Measurements from ENCODE around the gene SMPD1. TPM values are rescaled to one million over a fixed set of nuclear protein-coding genes. Genes with fewer than 3 reads are reported as not detected.

Gene SMPD1
- total RNA-seq, 2 experiments from 2014 or later: 13.1 to 14.1 TPM

- ChIA-PET CTCF (interaction anchor here (0.8 to 11.8 kb wide), 5 partner anchors 11 to 74 kb away, joined by 3 to 536 read pairs (median 6); no protein-coding TSS in a partner anchor), POLR2A (no interaction called here)
- H3K27ac Mint-ChIP-seq: no peak overlapping the region
- no peaks in the 10 kb centered on the region for H3K27me3 Mint-ChIP-seq
- no peak overlapping the region for H3K4me3 Mint-ChIP-seq
- DNase-seq: no peak
- peaks cover 3% of the 10 kb centered on the region for H3K4me1 Mint-ChIP-seq
- no peaks in the 10 kb centered on the region for H3K36me3 Mint-ChIP-seq (ENCODE audit: low read depth)
- intact Hi-C loops (cut with DNase I, micrococcal nuclease): no loop called here
- H3K9me3 Mint-ChIP-seq (ENCODE audit: low read depth): no peaks in the 10 kb centered on the region
- ATAC-seq: no peak
Observed at GRCh38 chr11:6437423-6437822, 47.1 kb downstream of the SMPD1 start.

DNA sequence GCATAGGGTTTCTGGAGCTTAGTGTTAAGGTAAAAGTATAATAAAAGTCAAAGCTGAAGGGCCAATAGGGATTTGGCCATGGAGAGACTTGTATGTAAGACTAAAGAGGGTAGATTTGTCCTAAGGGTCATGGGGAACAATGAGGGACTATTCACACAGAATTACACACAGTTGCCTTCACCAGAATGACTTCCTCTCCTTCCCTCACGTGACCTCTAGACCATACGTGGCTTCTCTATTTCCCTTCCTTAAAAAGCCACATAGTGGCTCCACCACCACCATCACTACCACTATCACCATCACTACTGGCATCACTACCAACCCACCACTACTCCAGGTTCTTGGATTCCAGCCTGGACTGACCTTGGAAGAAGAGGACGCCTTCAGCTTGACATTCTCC, 47.7 kb downstream of the SMPD1 start:
- no peak for ATAC-seq
- no peaks in the 10 kb centered on the region for H3K9me3 Mint-ChIP-seq (ENCODE audit: low read depth)
- H3K27ac Mint-ChIP-seq: no peak overlapping the region

DNA sequence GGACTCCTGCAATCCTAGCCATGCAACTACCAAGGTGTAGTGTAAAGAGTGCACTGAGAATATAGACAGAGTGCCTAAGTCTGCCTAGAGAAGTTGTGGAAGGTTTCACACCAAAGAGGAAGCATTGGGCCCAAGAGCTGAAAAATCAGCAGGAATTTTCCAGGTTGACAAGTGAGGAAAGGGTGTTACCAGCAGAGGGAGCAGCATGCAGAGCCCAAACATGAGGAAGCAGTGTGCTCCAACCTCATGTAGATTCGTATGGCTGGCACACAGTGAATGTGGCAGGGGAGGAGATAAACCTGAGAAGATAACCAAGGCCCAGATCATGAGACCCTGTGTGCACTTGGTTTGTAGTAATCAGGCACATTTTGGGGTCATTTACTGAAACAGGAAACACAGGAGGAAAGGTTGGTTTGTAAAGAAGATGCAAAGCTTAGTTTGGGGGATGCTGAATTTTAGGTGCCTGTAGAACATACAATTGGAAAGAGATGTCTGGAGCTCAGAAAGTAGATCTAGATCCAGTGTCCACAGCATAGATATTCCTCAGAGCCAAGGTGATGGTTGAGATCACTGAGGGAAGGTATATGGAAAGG, 48.8 kb downstream of the SMPD1 start:
- H3K9me3 Mint-ChIP-seq (ENCODE audit: low read depth): no peaks in the 10 kb centered on the region
- H3K27me3 Mint-ChIP-seq: no peaks in the 10 kb centered on the region
- peaks cover 3% of the 10 kb centered on the region for H3K4me1 Mint-ChIP-seq
- intact Hi-C loops (cut with DNase I, micrococcal nuclease): loop anchor here in 1 of 2 experiments (2.0 kb wide), 1 partner anchor 268 kb away; no protein-coding TSS in a partner anchor
- no peak overlapping the region for H3K27ac Mint-ChIP-seq
- DNase-seq (peak; percentile 59), ATAC-seq (peak; percentile 68)
- POLR2A ChIA-PET: no interaction called here
- no peak overlapping the region for H3K4me3 Mint-ChIP-seq
- H3K36me3 Mint-ChIP-seq (ENCODE audit: low read depth): no peaks in the 10 kb centered on the region
- CTCF ChIA-PET: interaction anchor here (0.6 to 11.8 kb wide), 14 partner anchors 9 to 87 kb away, joined by 3 to 536 read pairs (median 4); partner anchors contain the start of gene SMPD1

More for the DNA sequence above, 47.7 kb downstream of the SMPD1 start:
- Mint-ChIP-seq H3K4me1 (peaks cover 3% of the 10 kb centered on the region), H3K27me3 (no peaks in the 10 kb centered on the region), H3K36me3 (ENCODE audit: low read depth) (no peaks in the 10 kb centered on the region), H3K4me3 (no peak overlapping the region)
- ChIA-PET POLR2A (no interaction called here), CTCF (interaction anchor here (0.8 to 11.8 kb wide), 9 partner anchors 8 to 88 kb away, joined by 3 to 536 read pairs (median 4); no protein-coding TSS in a partner anchor)
- intact Hi-C loops (cut with DNase I, micrococcal nuclease): loop anchor here in 1 of 2 experiments (2.0 kb wide), 1 partner anchor 269 kb away; no protein-coding TSS in a partner anchor
- no peak for DNase-seq

- ChIA-PET POLR2A (no interaction called here), CTCF (interaction anchor here (0.8 to 11.8 kb wide), 13 partner anchors 14 to 265 kb away, joined by 3 to 536 read pairs (median 5); partner anchors contain the start of genes ARFIP2 and TIMM10B)
- intact Hi-C loops (cut with DNase I, micrococcal nuclease): loop anchor here in 1 of 2 experiments (5.0 kb wide), 1 partner anchor 316 kb away; no protein-coding TSS in a partner anchor
- no peaks in the 10 kb centered on the region for H3K36me3 Mint-ChIP-seq (ENCODE audit: low read depth)
- H3K4me3 Mint-ChIP-seq: no peak within 1 kb of the TSS
- DNase-seq (no peak), ATAC-seq (no peak)
- H3K9me3 Mint-ChIP-seq (ENCODE audit: low read depth): no peaks in the 10 kb centered on the region
- no peaks in the 10 kb centered on the region for H3K27me3 Mint-ChIP-seq
- H3K27ac Mint-ChIP-seq: no peak within 1 kb of the TSS
- peaks cover under 1% of the 10 kb centered on the region for H3K4me1 Mint-ChIP-seq
Observed at GRCh38 chr11:6440906-6441358, 50.7 kb downstream of the SMPD1 start, which contains the start of gene HPX. TSS of gene HPX (minus strand) at chr11:6440987. CDS start at chr11:6440963, 24 bp downstream.

GRCh38 chr11:6442441-6442840, 52.2 kb downstream of the SMPD1 start:
- intact Hi-C loops (cut with DNase I, micrococcal nuclease): loop anchor here in 1 of 2 experiments (5.0 kb wide), 1 partner anchor 315 kb away; no protein-coding TSS in a partner anchor
- Mint-ChIP-seq H3K36me3 (ENCODE audit: low read depth) (no peaks in the 10 kb centered on the region), H3K4me3 (no peak overlapping the region), H3K27me3 (no peaks in the 10 kb centered on the region), H3K9me3 (ENCODE audit: low read depth) (no peaks in the 10 kb centered on the region), H3K4me1 (no peaks in the 10 kb centered on the region), H3K27ac (no peak overlapping the region)
- ATAC-seq (no peak), DNase-seq (no peak)
- POLR2A ChIA-PET: no interaction called here
- CTCF ChIA-PET: interaction anchor here (0.6 to 11.8 kb wide), 11 partner anchors 13 to 227 kb away, joined by 3 to 536 read pairs (median 10); partner anchors contain the start of genes ARFIP2 and TIMM10B

DNA sequence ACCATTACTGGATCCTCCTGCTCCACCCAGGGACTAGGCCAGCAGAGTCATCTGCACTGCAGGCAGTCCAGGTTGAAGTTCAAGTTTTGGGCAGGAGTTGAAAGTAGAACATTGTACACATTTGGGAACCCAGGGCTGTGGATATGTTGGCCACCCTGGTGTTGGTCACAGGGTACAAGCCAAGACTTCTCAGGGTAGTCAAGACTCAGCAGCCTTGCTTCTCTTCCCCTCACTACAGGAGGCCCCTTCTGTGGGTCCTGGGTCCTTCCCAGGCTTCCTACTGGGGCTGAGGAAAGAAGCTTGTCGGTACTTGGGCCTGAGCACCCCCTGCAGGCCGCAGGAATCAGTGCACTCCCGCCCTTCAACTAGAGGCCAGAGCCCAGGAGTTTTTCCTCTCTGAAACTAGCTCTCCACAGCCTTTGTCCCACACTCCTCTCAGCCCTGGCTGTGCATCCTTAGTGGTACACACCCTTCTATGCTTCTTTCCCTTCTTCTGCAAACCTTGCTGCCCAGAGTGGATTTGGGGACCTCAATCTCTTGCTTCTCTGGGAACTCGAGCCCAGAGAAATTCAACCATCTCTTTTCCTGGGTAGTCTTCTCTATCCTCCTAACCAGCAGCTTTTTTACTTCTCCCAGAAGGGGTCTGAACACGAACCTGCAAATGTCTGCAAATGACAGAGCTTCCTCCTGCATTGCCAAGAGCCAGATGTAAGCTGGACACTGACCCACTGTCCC, 53.2 kb downstream of the SMPD1 start:
- ChIA-PET POLR2A (interaction anchor here (1.5 kb wide), 1 partner anchor 65 kb away, joined by 19 read pairs; no protein-coding TSS in a partner anchor), CTCF (interaction anchor here (0.6 to 11.8 kb wide), 41 partner anchors 9 to 427 kb away, joined by 3 to 536 read pairs (median 6); partner anchors contain the start of genes ARFIP2, SMPD1, TIMM10B and TPP1)
- no peak overlapping the region for H3K4me3 Mint-ChIP-seq
- H3K27me3 Mint-ChIP-seq: no peaks in the 10 kb centered on the region
- no peak overlapping the region for H3K27ac Mint-ChIP-seq
- H3K9me3 Mint-ChIP-seq (ENCODE audit: low read depth): no peaks in the 10 kb centered on the region
- DNase-seq (peak; percentile 74), ATAC-seq (peak; percentile 86)
- H3K36me3 Mint-ChIP-seq (ENCODE audit: low read depth): no peaks in the 10 kb centered on the region
- intact Hi-C loops (cut with DNase I, micrococcal nuclease): loop anchor here (1.0 to 5.0 kb wide), 2 partner anchors 64 to 314 kb away; no protein-coding TSS in a partner anchor
- H3K4me1 Mint-ChIP-seq: no peaks in the 10 kb centered on the region

Other genes starting within 250 kb of the SMPD1 start
- gene OR52B2, start 220.1 kb upstream of the SMPD1 start, total RNA-seq: not detected
- gene OR52W1, start 191.2 kb upstream of the SMPD1 start, total RNA-seq: not detected
- gene C11orf42, start 184.9 kb upstream of the SMPD1 start, total RNA-seq: not detected
- gene FHIP1B, start 155.8 kb upstream of the SMPD1 start, total RNA-seq: 10 to 100 TPM; 17.0 to 17.1 TPM
- under 1 TPM; 0.21 to 0.25 TPM for gene CNGA4, start 151.4 kb upstream of the SMPD1 start, total RNA-seq
- not detected for gene CCKBR, start 130.6 kb upstream of the SMPD1 start, total RNA-seq
- gene CAVIN3, start 70.0 kb upstream of the SMPD1 start, total RNA-seq: 10 to 100 TPM; 24.8 to 25.5 TPM
- gene APBB1, start 28.6 kb downstream of the SMPD1 start, total RNA-seq: 10 to 100 TPM; 43.2 to 49.8 TPM
- under 1 TPM; 0.16 to 0.33 TPM for gene HPX, start 50.5 kb downstream of the SMPD1 start, total RNA-seq
- gene TRIM3, start 83.5 kb downstream of the SMPD1 start, total RNA-seq: 1 to 10 TPM; 3.8 to 4.2 TPM
- gene ARFIP2, start 90.9 kb downstream of the SMPD1 start, total RNA-seq: 10 to 100 TPM; 36.7 to 40.3 TPM
- gene TIMM10B, start 91.0 kb downstream of the SMPD1 start, total RNA-seq: 10 to 100 TPM; 27.1 to 39.2 TPM
- 10 to 100 TPM; 20.9 to 21.0 TPM for gene DNHD1, start 106.8 kb downstream of the SMPD1 start, total RNA-seq
- 10 to 100 TPM; 34.4 to 35.0 TPM for gene RRP8, start 213.1 kb downstream of the SMPD1 start, total RNA-seq
- gene ILK, start 213.3 kb downstream of the SMPD1 start, total RNA-seq: 10 to 100 TPM; 85.6 to 89.0 TPM
- gene TAF10, start 221.7 kb downstream of the SMPD1 start, total RNA-seq: 100 to 1,000 TPM; 133 to 152 TPM
- 10 to 100 TPM; 38.1 to 47.9 TPM for gene TPP1, start 228.9 kb downstream of the SMPD1 start, total RNA-seq